Vagina (tissue), 2 donors: ENCODE data around the gene RAB6A. TPM values are rescaled to one million over a fixed set of nuclear protein-coding genes. Genes with fewer than 3 reads are reported as not detected.

ENCODE experiments used
- DNase-seq, 2 donors: peaks; one replicate each; pipeline ENCODE4 v3.0.0-alpha.2; 2017; ENCODE audit errors: extremely low spot score in 2 of 2
- H3K27ac ChIP-seq: fragments of 200-600 bp; sonication (generic); one replicate; pipeline ENCODE4 v1.5.1; 2019
- H3K27me3 ChIP-seq: fragments of 200-600 bp; sonication (generic); one replicate; pipeline ENCODE4 v1.5.1; 2019
- H3K36me3 ChIP-seq, 2 donors: fragments of 200-600 bp; sonication (generic); one replicate each; pipeline ENCODE4 v1.5.1; 2017 to 2019
- H3K4me1 ChIP-seq: fragments of 200-600 bp; sonication (generic); one replicate; pipeline ENCODE4 v1.5.1; 2019
- H3K4me3 ChIP-seq, 2 donors: fragments of 200-600 bp; sonication (generic); 1 replicate in 1 of 2; 2 replicates in 1 of 2; pipeline ENCODE4 v1.5.1; 2016 to 2019
- H3K9me3 ChIP-seq: fragments of 200-600 bp; sonication (generic); one replicate; pipeline ENCODE4 v1.5.1; 2019
- POLR2A ChIP-seq, 2 donors: fragments of 450-650 bp; IDR thresholded peaks; one replicate each; pipeline ENCODE4 v1.6.1; 2017; ENCODE audit warnings: antibody characterized with exemption in 2 of 2, mild to moderate bottlenecking in 2 of 2, moderate library complexity in 2 of 2
- POLR2AphosphoS5 ChIP-seq, 2 donors: sonication (generic); formaldehyde crosslinking; IDR thresholded peaks; one replicate each; pipeline ENCODE4 v1.9.0; 2017; ENCODE audit warnings: antibody characterized with exemption in 2 of 2, mild to moderate bottlenecking in 2 of 2, low read depth in 1 of 2; ENCODE audit not compliant: insufficient read depth in 1 of 2
- intact Hi-C: fragments of 100-400 bp; cut with DNase I; formaldehyde crosslinking; loops from one replicate; pipeline ENCODE4 v1.15.1; 2023
- total RNA-seq: library from RNA; depleted of rRNA; stranded (reverse); fragments of >200 nt; gene quantifications from one replicate; pipeline ENCODE4 v1.2.3, GENCODE V29; 2016
- TF ChIP-seq, protein P1 (sequence below), 3 experiments: fragments of 450-650 bp in 2 of 3; fragments of 200-600 bp in 1 of 3; sonication (generic) in 1 of 3; IDR thresholded peaks; one replicate each; pipeline ENCODE4 v1.5.1; 2017 to 2019; ENCODE audit warnings: antibody characterized with exemption in 3 of 3, mild to moderate bottlenecking in 2 of 3, moderate library complexity in 2 of 3

The RAB6A gene
- 148 TPM for total RNA-seq

- Histone ChIP-seq H3K27me3 (no peaks in the 10 kb centered on the region), H3K27ac (peak within 1 kb of the TSS; percentile 99), H3K9me3 (no peaks in the 10 kb centered on the region), H3K4me3 (peak within 1 kb of the TSS; percentile 69 to 99), H3K36me3 (no peaks in the 10 kb centered on the region), H3K4me1 (peaks cover 36% of the 10 kb centered on the region)
- intact Hi-C loops, result no loop called here
- TF ChIP-seq POLR2A (IDR thresholded peaks at IDR 0.05) (peak in 1 of 2 donors; percentile 94), POLR2AphosphoS5 (IDR thresholded peaks at IDR 0.05; ENCODE audit: insufficient read depth in 1 of 2, low read depth in 1 of 2) (peak; percentile 91 to 94)
- TF ChIP-seq, protein P1, sequence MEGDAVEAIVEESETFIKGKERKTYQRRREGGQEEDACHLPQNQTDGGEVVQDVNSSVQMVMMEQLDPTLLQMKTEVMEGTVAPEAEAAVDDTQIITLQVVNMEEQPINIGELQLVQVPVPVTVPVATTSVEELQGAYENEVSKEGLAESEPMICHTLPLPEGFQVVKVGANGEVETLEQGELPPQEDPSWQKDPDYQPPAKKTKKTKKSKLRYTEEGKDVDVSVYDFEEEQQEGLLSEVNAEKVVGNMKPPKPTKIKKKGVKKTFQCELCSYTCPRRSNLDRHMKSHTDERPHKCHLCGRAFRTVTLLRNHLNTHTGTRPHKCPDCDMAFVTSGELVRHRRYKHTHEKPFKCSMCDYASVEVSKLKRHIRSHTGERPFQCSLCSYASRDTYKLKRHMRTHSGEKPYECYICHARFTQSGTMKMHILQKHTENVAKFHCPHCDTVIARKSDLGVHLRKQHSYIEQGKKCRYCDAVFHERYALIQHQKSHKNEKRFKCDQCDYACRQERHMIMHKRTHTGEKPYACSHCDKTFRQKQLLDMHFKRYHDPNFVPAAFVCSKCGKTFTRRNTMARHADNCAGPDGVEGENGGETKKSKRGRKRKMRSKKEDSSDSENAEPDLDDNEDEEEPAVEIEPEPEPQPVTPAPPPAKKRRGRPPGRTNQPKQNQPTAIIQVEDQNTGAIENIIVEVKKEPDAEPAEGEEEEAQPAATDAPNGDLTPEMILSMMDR (IDR thresholded peaks at IDR 0.05), result peak in 1 of 3 experiments; percentile 32
- DNase-seq, result peak; percentile 99 to 100
These were observed at the start of gene RAB6A for GRCh38 chr11:73760679-73761402. Gene RAB6A (minus strand): TSS chr11:73761074. CDS start chr11:73760635, 439 bp downstream.

- H3K9me3 ChIP-seq, result no peaks in the 10 kb centered on the region
- H3K36me3 ChIP-seq, result peaks cover 0 to 12% of the 10 kb centered on the region in 2 donors
- H3K27ac ChIP-seq, result no peak overlapping the region
- TF ChIP-seq, protein P1 (IDR thresholded peaks at IDR 0.05), result no peak
- no peak for DNase-seq
- intact Hi-C loops, result no loop called here
- H3K4me1 ChIP-seq, result no peaks in the 10 kb centered on the region
- H3K4me3 ChIP-seq, result no peak overlapping the region
- no peaks in the 10 kb centered on the region for H3K27me3 ChIP-seq
These were observed 49.8 kb upstream of the RAB6A start for GRCh38 chr11:73810637-73811036.

DNA sequence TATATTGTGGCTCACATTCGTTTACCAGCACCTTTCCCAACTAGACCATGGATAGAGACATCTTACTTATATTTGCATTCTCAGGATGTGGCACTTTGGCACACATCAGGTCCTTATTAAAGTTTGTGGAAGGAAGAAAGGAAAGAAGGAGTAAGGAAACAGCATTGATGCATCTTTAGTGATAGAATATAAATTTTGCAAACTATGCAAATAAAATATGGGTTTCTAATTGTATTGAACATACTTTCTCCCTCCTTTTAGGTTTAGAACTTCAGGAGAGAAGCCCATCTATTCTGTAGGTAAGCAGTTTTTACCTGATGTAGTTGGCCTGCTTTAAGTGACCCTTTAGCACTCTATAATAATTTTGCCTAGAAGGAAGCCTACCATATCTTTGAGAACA lies 47.2 kb upstream of the RAB6A start:
- no peak overlapping the region for H3K27ac ChIP-seq
- H3K4me1 ChIP-seq, result no peaks in the 10 kb centered on the region
- H3K9me3 ChIP-seq, result no peaks in the 10 kb centered on the region
- no peak for DNase-seq
- TF ChIP-seq POLR2AphosphoS5 (IDR thresholded peaks at IDR 0.05; ENCODE audit: insufficient read depth in 1 of 2, low read depth in 1 of 2) (no peak), POLR2A (IDR thresholded peaks at IDR 0.05) (no peak)
- TF ChIP-seq, protein P1 (IDR thresholded peaks at IDR 0.05), result no peak
- H3K36me3 ChIP-seq, result peaks cover 0 to 12% of the 10 kb centered on the region in 2 donors
- intact Hi-C loops, result no loop called here
- H3K4me3 ChIP-seq, result no peak overlapping the region
- H3K27me3 ChIP-seq, result no peaks in the 10 kb centered on the region

DNA sequence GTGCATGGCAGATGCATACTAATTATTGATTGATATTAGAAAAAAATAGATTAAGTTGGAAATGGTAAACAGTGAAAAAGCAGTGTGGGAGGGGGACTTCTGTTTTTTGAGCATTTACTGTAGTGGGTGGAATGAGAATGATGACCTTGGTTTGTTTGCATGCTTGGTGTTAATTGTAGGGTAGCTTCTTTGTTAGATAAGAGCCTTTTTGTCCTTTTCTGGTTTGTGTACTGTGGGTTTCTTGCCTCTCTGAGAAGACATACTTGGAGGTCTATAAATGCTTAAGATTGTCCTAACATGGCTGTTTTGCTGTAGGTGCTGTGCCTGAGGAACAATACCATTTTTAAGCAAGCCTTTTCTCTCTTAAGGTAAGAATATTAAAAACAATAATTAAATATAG lies 43.8 kb upstream of the RAB6A start:
- H3K9me3 ChIP-seq, result no peaks in the 10 kb centered on the region
- intact Hi-C loops, result no loop called here
- no peaks in the 10 kb centered on the region for H3K4me1 ChIP-seq
- H3K27ac ChIP-seq, result no peak overlapping the region
- DNase-seq, result no peak
- H3K36me3 ChIP-seq, result peaks cover 0 to 12% of the 10 kb centered on the region in 2 donors
- no peaks in the 10 kb centered on the region for H3K27me3 ChIP-seq
- TF ChIP-seq POLR2AphosphoS5 (IDR thresholded peaks at IDR 0.05; ENCODE audit: insufficient read depth in 1 of 2, low read depth in 1 of 2), result no peak
- TF ChIP-seq POLR2A (IDR thresholded peaks at IDR 0.05), result no peak
- TF ChIP-seq, protein P1 (IDR thresholded peaks at IDR 0.05), result no peak
- H3K4me3 ChIP-seq, result no peak overlapping the region

DNA sequence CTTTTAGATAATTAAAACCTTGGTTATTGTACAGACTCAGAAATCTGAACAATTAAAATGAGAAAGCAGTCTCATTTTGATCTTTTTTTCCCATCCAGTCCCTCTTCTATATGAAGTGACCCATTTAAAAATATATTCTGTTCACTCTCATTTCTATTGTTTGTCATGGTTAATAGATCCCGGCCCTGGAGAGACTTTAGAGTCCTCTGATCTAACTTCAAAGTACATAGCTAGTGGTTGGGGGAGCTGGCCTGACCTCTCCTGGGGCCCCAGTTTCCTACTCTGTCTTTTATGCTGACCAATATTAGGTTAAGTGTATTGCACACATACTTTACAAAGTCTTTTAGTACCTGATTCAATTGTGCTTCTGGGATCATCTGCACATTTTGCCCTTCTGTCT lies 40.3 kb upstream of the RAB6A start:
- H3K9me3 ChIP-seq, result no peaks in the 10 kb centered on the region
- H3K4me3 ChIP-seq, result no peak overlapping the region
- no peak for TF ChIP-seq POLR2A (IDR thresholded peaks at IDR 0.05)
- TF ChIP-seq, protein P1 (IDR thresholded peaks at IDR 0.05), result no peak
- no peak for TF ChIP-seq POLR2AphosphoS5 (IDR thresholded peaks at IDR 0.05; ENCODE audit: insufficient read depth in 1 of 2, low read depth in 1 of 2)
- no peak overlapping the region for H3K27ac ChIP-seq
- intact Hi-C loops, result no loop called here
- H3K36me3 ChIP-seq, result peaks cover 0 to 5% of the 10 kb centered on the region in 2 donors
- no peaks in the 10 kb centered on the region for H3K27me3 ChIP-seq
- no peaks in the 10 kb centered on the region for H3K4me1 ChIP-seq
- DNase-seq, result no peak
